GM19438 (cell line): ENCODE measurements around the gene ZNF638.

Source experiments
- ATAC-seq: cut with Tn5 transposase; IDR thresholded peaks from one replicate; pipeline ENCODE4 v1.9.1; 2021; ENCODE audit warnings: low read depth; ENCODE audit not compliant: unreplicated experiment

ZNF638 gene

DNA sequence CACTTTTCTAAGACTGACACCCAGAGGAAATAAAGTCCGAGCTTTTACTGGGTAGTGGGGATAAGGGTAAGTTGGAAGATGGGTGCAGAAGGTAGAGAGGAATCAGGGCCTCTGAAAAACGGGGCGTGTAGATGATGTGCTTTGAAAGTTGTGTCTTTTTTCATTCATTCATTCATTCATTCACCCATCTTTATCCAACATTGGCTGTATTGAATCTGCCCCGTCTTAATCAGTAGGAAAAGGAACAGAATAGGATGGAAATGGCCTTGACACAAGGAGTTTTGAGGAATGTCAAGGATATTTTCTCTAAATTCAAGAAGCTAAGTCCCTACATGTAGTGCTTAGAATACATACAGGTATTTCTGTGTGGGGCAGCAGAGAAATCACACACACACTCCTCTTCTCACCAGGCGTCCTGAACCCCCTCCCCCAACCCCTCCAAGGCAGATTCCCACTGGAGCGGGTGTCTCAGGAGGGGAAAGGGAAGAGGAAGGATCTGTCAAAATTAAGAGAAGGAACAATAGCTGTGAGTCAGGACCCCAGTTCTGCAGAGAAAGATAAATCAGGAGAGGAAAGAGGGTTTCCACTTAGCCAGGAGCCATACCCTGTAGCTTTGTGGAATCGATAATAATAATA is 135.7 kb downstream of the ZNF638 start:
- ATAC-seq: no peak

DNA sequence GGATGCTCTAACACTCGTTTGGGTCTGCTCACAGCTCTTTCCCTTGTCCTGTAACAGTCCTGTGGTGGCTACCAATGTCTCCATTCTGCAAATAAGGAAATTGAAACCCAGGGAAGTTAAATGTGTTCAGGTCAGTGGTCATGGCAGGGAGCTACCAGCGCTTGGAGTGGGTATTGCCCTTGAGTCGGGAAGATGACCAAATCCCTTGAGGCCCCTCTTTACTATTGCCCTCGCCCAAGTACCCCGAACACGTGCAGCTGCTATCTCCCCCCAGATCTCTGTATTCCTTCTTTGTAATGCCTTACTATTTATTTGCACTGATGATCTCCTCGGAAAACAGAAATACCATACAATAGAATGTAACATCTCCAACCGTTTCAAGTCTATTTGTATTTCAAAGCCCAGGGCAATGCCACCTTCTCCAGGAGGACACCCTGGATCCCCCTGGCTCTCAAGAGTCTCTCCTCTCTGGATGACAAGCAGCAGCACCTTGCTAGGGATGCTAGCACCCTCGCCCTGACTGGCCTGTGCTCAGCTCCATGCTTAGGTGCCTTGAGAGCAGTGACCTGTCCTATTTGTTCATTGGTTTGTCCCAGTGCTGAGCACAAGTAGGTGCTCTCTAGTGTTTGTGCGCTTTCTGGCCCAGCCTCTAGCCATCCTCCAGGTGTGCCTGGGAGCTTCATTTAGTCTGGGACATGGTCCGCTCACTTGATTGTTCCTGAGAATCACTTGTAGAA is 136.9 kb downstream of the ZNF638 start:
- no peak for ATAC-seq

DNA sequence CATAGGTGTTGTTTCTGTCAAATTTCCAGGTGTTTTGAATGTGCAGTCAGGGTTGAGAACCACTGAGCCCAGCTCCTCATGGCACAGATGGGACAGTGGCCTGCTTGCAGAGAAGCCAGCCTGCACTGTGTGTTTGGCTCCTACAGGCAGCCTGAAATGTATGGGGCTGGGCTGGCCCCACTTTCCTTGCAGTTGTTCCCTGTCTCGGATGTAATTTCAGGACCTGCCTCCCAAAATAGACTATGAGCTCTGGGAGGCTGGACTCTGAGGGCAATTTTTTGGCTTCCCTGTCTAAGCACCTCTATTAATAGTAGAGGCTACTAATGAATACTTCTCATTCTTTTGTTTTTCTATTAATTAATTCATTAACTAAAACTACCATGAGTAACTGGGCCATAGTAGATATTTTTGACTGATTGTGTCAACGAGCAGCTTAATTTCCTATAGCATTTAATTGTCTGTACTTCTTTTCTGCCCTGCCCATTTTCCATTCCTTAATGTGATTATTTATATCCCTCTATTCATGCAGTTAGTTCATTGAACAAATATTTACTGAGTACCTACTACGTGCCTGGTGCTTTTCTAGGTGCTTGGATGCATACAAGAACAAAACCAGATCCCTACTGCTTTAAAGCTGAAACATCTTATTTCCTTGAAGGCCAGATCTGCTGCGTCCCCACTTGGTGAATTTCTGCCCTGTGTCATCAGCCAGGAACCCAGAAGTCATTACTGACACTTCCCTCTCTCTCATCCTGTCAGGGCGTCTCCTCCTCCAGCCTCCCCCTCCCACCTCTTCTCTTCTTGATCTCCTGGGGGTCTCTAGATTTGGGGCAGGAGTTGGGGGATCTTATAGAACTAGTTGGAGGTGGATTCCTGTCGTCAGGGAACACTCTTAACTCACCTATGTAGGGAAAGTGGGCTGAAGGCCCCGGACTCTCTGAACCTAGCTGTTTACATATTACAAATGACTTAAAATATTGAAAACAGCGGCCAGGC is 138.1 kb downstream of the ZNF638 start:
- no peak for ATAC-seq

DNA sequence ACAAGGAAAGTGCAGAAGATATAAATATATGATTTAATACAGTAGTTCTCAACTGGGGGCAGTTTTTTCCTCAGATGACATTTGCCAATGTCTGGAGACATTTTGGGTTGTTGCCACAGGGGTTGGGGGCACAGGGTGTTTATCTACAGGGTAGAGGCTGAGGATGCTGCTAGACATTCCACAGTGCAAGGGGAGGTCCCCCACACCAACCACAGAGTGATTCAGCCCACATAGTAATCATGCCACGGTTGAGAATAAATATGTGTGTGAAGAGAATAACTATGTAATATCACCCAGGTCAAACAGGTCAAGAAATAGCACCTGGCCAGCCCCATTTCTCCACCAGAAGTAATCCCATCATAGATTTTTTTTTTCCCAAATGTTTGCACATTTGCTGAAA is 139.7 kb downstream of the ZNF638 start:
- no peak for ATAC-seq

DNA sequence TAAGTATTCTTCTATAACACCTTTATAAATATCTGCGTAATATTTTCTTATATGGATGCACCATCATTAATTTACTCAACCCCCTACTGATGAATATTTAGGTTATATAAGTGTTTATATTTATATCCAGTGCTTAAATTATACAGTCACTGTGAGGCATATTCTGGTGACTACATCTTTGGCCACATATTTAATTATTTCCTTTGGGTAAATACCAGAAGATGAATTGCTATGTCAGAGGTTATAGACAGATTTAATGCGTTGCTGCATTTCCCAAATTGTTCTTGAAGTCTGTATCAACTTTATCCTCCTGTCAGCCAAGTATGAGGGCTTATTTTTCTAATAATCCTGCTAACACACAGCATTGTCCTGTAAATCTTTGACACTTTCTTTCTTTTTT is 140.4 kb downstream of the ZNF638 start:
- no peak for ATAC-seq

DNA sequence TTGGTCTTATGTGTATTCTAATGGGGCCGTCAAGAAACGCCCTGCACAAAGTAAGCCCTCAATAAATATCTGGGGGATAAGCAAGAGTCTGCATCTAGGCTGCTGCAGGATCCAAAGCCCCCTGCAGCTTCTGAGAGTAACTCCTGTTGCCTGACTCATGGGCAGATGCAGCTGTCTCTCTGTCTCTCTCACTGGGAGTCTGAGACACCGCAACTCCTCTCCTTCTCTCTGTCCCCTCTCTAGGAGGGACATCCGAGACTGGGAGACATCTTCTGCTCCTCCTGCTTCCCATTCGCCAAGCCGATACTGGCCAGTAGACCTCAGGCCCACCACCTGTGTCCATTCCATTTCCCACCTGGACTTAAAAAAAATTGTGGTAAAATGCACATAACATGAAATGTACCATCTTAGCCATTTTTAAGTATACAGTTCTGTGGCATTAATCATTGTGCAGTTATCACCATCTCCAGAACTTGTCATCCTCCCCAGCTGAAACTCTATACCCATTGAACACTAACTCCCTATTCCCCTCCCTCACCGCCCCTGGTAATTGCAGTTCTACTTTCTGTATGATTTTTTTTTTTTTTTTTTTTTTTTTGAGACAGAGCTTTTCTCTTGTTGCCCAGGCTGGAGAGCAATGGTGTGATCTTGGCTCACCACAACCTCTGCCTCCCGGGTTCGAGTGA is 141.9 kb downstream of the ZNF638 start:
- no peak for ATAC-seq

DNA sequence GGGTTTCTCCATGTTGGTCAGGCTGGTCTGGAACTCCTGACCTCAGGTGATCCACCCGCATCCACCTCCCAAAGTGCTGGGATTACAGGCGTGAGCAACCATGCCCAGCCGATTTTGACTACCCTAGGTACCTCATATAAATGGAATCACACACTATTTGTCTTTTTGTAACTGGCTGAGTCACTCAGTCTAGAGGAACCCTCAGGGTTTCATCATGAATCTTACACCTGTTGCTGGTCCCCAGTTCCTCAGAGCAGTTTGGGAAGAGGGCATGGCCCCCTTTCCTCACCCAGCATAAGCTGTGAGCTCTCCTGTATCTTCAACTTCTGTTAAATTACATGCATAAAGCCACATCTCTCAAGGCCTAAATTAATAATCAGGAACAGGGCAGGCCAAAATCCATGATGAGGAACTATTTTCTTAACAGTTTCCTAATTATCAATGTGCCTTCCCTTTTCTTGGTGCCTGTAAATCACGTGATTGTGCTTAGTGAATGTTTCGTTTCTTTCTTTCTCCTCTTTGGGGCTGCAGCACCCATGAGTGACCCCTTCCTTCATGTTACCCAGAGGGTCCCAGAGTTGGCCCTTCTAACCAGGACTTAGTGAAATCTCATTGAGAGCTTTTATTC is 142.6 kb downstream of the ZNF638 start:
- ATAC-seq: no peak

DNA sequence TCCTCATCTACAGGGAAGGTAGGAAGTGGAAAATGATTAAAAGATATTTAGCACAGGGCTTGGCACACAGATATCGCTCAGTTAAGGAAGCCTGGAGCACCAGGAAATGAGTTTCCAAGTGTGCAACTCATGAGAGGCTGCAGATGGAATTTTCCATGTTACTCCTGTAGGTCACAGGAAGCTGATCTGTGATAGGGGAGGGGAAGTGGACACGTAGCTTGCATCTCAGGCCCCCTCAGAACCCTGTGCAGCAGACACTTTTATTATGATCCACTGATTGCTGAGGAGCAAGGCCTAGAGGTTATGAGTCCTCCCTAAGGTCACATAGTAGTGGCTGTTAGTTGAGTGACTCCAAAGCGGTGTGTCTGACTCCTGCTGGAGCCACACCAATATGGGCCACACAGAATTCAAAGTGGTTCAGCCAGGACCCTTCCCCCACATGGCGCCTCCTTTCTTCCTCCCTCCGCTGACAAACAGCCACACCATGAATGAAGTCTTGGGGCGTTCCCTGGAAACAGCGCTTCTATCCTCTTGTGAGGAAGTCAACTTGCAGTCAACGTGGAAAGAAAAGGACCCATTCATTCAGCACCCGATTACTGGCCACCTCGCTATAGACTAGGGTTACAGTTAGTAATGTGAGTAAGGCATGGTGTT is 143.3 kb downstream of the ZNF638 start:
- ATAC-seq: no peak

DNA sequence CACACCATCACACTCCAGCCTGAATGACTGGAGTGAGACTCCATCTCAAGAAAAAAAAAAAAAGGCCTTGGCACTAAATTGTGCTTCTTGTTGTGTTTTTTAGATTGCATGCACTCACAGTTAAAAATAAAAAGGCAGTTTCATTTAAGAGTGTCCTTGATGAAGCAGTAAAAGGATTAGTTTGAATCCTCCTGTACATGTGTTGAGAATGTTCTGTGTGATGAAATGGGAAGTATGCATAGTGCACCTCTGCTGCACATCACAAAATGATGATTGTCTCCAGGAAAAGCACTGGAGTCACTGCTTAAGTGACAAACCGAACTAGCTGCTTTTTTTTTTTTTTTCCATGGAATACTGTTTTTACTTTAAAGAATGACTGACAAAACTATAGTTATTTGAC is 144.9 kb downstream of the ZNF638 start:
- no peak for ATAC-seq

DNA sequence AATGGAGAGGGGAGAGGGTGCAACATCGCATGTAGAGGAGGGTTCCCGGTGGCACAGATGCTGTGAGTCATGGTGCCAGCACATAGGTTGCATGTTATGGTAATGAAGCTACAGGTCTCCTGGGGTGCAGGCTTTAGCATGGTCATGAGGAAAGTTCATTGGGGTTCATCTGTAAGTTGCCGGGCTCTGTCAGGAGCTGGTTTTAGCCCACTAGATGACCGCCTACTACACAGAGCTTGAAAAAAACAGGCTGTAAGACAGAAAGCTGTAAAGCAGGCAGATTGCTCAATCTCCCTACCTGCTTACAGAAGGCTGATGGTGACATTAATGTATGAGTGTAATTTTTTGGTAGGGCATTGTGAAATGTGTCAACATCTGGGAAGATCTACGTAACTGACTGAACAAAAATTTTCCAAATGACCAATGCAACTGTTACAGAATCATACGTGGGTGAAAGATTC is 145.7 kb downstream of the ZNF638 start:
- ATAC-seq: no peak

DNA sequence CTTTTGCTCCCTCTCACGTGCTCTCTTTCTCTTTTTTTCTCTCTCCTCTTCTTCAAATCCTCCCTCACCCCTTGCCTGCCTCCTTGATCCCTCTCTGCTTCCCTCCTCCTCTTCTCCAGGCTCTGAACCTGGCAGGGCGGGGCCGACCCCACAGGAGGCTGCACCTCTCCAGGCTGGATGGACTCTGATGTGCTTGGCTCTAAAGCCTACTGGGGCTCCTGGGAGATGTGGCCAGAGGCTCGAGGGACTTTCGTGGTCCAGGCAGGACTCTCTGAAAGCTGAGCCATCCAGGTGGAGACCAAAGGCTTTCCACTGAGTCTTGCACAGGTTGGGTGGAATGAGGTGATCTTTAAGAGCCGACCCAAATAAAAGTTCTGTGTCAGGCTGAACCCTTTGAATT is 147.2 kb downstream of the ZNF638 start:
- no peak for ATAC-seq

DNA sequence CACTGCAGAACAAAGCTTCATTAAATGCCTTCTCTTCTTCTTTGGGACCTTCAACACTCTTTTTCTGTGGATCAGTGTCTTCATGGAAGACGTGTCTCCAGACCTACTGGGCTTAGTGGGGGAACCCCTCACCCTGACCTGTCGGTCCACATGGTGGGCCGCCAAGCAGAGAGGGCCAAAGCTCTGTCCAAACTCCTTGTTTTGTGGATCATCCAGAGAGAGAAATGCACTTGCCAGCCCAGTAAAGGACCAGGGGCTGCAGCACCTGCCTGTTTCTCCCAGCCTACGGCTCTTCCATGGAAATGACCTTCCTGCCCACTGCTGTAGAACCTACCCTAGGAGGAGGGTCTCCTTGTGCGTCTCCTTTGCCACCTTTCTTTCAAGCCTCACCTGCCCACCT is 147.7 kb downstream of the ZNF638 start:
- ATAC-seq: no peak

DNA sequence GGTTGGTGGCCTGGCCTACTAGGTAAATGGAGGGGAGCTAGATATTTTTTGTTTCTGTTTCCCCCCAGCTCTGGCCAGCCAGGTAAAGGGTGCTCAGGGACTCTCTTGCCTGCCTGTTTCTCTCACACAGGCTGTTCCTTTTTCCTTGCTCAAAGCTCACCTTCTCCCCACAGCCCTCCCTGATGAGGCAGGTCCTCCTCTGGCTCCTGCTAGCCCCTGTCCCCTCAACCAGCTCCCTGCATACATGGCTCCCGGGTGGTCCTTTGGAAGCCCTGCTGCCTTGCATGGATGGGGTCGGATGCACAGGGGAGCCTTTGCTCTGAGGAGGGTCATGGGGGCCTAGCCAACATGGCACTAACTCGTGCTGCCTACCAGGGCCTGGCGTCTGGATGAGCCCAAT is 149.5 kb downstream of the ZNF638 start:
- no peak for ATAC-seq

DNA sequence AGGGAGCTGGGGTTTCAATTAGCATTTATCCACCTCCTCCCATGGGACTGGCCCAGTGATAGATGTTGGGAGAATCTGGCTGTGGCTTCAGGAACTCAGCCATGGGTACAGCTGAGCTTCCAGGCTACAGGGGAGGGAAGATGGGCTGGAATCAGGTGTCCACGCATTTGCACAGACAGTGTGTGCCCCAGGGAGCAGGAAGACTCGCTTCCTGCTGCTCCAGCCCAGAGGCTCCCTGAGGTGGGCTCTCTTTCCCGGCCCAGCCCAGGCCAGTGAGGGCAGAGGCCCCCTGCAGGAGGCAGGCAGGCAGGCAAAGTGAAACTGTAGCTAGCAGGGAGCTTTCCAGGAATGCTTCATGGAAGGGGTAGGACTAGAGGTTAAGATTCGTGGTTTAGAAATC is 150.5 kb downstream of the ZNF638 start:
- ATAC-seq: no peak

DNA sequence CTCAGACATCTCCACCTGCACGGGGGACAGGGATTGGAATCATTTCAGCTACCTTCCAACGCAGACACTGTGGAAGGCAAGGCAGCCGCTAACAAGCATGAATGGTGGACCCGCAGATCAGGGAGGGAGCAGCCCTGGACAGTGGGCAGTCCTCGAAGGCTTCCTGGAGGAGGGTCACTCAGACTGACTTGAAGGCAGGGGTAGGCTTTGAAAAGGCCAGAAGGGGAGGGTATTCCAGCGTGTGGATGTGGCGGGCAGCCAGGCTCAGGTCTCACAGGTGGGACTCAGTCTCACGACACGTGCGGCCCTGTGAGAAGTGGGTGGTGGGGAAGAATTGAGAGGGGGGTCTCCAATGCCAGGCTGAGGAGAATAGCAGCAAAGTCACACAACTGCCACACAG is 151.7 kb downstream of the ZNF638 start:
- ATAC-seq: no peak

DNA sequence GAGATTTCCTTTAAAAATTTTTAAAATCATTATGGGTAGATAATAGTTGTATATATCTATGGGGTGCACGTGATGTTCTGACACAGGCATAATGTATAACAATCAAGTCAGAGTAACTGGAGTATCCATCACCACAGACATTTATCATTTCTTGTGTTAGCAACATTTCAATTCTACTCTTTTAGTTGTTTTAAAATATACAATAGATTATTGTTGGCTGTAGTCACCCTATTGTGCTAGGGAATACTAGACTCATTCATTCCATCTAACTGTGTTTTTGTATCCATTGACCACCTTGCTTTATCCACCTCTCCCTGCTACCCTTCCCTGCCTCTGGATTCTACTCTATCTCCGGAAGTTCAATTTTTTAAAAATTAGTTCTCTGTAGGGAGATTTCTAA is 152.8 kb downstream of the ZNF638 start:
- ATAC-seq: no peak
